H1 (cell line): ENCODE measurements around the gene CD151. TPM values are rescaled to one million over a fixed set of nuclear protein-coding genes. Genes with fewer than 3 reads are reported as not detected.

ENCODE experiments used
- PHF8 ChIP-seq: fragments of 200-600 bp; sonication (generic); conservative IDR thresholded peaks from 2 replicates; pipeline ENCODE4 v1.7.1; 2012; ENCODE audit warnings: low read depth, mild to moderate bottlenecking, inconsistent platforms, low read length, moderate library complexity
- SP2 ChIP-seq: IDR thresholded peaks from 2 replicates; pipeline ENCODE4 v1.6.1; 2012; ENCODE audit warnings: mild to moderate bottlenecking, low read length, inconsistent platforms
- SP4 ChIP-seq: IDR thresholded peaks from 2 replicates; pipeline ENCODE4 v1.6.1; 2012; ENCODE audit warnings: low read length, inconsistent platforms
- polyA plus RNA-seq, 7 experiments: library from polyadenylated mRNA; depleted of rRNA in 3 of 7; stranded (reverse) in 5 of 7; unstranded in 2 of 7; fragments of >200 nt in 5 of 7; fragments of 200-250 nt in 2 of 7; gene quantifications; 1 replicate in 5 of 7; 2 replicates in 1 of 7; 4 replicates in 1 of 7; pipeline versions ENCODE4 v1.2.1 to v1.2.3, GENCODE V29; 2011 to 2013; ENCODE audit warnings: missing spikeins in 2 of 7, mixed read lengths in 2 of 7
- total RNA-seq: library from RNA; stranded (reverse); fragmentation: NEBNext Ultra II Directional; extraction: Animal tissue kit (Norgen Biotek cat#: 25700); gene quantifications from 2 replicates; pipeline ENCODE4 v1.2.1, GENCODE V29; 2021

Gene CD151
- total and polyA plus RNA-seq, 2 of the 8 experiments (the other 6 are each of a cell fraction or from before 2014, with no cell fraction given), result 101 to 212 TPM

GRCh38 chr11:883527-883926, 50.8 kb downstream of the CD151 start (continued):
- TF ChIP-seq SP2 (no peak), SP4 (no peak), PHF8 (no peak)
- TF ChIP-seq, all 59 proteins: peak for 0
